Measurements from ENCODE around the gene GALNT6.

- TF ChIP-seq POLR2A (IDR thresholded peaks at IDR 0.05), result no peak
- no peak for TF ChIP-seq CTCF (IDR thresholded peaks at IDR 0.05)
Observed at GRCh38 chr12:51439330-51439729, 48.1 kb upstream of the GALNT6 start.

All from heart left ventricle (tissue), 13 donors.